ENCODE results near the gene CACNA2D2.

CACNA2D2 gene

DNA sequence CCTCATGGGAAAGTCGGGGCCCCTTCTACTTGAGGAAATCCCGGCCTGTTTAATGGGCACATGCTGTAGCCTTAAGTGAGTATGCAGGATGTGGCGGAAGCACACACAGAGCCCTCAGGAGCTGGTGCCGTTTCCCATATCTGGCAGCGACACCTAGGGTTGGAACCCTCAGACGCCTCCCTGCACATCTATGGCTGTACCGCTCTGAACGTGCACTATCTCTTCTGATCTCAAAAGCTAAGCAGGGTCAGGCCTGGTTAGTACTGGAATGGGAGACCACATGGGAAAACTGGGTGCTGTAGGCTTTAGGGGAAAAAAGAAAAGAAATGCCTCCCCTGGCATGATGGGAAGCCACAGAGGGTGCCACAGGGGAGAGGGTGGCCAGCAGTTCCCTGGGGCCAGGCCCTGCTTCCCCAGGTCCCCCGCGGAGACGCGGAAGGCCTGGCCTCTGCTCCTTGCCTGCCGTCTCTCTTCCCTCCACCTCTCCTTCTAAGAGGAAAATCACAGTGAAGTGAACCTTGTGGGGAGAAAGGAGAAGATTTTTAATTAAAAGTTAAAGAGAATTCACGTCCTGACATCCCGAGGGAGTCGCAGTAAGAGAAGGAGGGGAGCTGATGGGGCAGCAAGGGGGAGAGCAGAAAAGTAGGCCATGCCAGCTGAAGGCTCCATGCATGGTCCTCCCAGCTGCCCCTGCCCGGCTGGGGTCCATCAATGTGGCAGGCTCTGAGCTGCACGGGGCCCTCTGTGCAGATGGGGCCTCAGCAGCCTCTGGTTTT is 83.7 kb downstream of the CACNA2D2 start:
- DNase-seq = no peak

DNA sequence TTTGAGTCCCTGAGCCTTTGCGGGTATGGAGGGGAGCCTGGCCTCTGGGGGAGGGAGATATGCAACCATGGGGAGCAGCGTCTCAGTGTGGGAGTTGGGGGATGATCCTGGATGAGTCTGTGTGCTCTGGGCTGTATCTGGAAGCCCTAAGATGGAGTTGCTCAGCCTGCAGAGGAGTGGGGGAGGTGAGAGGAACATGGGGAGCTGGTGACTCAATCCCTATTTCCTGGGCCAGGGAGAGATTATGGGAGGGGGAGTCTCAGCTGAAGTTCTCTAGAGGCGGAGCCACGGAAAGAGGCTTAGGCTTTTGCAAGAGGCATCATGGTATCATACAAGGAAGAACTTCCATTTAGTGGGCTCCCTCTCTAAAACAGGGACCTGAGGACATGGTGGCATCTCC is 84.6 kb downstream of the CACNA2D2 start:
- peak; percentile 48 for DNase-seq

DNA sequence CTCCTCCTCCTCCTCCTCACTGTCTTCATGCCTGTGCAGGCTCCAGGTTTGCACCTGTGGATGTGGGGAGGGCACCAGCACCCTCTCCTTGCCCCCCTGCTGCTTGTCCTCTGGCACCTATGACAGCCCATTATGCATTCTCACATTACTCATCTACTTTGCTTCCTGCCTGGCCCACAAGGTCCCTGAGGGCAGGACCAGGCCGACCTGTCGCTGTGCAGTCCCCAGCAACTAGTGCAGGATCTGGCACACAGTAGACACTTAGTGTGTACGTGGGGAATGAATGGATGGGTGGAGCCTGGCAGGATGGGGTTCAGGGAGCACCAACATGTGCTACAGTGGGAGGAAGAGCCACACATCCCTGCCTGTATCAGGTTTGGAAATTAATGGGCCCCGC is 85.8 kb downstream of the CACNA2D2 start:
- DNase-seq = no peak

DNA sequence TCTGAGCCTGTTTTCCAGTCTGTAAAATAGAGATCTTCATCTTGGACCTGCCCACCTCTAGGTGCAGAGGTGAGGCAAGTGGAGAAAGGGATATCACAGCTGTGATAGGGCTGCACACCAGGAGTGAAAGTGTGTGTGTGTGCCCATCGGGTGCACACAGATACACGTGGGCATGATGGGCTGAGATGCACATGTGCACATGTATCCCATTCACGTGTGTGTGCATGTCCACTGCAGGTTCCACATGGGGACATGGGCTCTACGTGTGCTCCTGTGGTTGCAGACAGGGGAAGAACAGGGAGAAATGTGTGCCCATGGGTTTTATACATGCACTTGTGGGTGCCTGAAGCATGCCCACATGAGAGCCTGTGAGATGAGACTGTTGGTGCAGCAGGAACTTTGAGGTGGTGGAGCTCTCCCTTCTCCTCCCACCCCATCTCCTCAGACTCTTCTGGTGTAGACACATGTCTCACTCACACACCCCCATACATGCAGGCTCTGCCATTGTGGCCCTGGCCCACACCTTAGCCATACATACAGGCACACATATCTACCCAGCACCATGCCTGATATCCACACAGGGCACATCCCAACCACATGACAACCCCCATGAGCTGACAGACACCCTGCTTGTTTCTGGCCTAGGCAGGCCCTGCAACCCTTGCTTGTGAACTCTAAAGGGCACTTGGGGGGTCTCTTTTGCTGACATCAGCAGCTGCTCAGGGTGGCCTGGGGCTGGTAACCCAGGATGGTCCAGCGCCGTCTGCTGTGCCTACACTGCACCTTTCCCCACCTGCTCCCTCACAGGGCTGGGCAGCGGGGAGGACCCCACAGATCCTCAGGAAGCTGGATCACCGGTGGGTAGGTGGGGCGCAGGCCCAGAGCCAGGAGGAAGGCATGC is 86.4 kb downstream of the CACNA2D2 start:
- DNase-seq = no peak

DNA sequence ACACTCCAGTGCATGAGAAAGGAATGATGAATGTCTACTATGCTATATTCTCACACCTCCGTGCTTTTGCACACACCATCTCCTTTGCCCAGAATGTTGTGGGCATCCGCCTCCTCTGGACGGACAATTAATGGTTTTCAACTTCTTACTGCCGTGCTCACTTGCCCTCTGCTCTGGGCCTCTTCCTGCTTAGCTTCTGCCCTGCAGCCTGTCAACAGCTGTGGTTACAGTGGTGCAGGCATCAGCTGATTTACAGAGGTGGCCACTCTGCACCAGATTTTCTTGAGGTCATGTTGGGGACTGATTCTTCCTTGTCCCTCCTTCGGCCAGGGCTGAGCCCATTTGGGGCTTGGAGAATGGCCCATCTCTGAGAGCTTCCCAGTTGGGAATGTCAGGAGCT is 87.6 kb downstream of the CACNA2D2 start:
- DNase-seq = no peak

DNA sequence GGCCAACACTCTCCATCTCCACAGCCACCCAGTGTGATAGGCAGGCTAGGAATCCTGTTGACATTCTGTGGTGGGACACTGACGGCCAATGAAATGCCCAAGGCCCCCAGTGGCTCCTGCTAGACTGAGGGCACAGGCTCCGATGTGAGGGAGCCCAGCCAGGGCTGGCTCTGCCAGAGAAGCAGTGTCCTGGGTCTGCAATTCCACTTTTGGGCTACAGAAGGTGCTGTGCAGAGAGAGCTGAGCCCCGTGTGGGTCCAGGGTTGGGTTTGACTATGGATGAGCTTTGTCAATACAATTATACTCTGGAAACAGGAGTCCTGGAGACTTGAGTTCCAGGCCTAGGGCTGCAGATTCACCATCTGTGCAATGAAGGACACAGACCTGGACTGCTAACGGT is 88.4 kb downstream of the CACNA2D2 start:
- no peak for DNase-seq

DNA sequence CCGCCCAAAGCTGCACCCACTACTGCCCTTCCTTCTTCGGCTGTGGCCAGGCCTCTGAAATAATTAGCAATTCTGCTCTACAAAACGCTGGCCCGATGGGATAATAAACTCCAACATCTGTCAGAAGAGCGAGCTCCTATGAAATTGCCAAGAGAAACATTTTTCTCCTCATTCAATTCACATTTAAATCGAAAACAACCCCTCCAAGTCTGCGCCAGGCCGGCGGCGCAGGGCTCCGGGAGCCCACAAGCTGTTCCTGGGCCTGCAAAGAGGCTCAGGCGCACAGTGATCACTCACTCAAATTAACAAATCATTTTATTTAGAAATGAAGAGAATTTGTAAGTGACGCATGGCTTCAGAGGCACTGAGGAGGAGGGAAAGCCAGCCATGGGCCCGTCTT is 88.8 kb downstream of the CACNA2D2 start:
- DNase-seq = no peak

DNA sequence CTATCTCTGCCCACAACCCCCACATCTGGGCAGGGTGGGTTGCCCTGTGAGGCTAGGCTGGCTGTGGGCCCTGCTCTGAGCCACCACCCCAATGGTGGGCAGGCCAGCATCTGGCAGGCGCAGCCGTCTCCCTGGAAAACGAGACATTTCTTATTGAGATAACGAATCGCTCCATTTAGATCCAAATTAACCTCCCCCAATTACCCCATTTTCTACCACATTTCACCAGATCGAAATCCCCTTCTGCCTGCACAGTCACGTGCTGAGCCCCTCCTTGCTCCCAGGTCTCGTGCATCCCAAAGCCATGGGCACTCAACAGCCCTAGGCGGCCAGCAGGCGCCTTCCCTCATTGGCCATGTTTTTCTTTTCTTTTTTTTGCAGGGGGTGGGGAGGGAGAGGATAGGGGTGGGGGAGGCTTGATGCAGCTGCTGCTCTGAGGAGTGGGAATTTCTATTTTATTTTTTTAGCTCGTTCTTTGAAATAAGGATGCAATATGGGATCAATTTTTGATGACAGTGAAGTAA is 91.1 kb downstream of the CACNA2D2 start:
- no peak for DNase-seq

DNA sequence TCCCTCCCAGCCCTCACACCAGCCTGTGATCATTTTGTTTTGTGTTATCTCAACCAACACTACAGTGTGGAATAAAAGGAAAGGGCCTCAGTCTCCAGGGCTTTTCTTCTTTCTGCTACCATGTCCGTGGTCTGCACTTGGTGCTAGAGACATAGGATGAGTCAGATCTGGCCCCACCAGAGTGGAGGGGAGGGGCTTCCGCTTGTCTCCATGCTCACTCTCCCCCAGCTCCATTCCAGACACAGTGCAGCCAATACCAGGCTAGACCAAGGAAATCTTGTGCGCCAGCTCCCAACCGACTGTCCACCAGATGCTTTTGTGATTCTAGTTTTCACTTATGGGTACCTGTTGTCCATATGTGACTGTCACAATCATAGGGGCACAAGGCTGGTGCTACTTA is 92.2 kb downstream of the CACNA2D2 start:
- DNase-seq = no peak

DNA sequence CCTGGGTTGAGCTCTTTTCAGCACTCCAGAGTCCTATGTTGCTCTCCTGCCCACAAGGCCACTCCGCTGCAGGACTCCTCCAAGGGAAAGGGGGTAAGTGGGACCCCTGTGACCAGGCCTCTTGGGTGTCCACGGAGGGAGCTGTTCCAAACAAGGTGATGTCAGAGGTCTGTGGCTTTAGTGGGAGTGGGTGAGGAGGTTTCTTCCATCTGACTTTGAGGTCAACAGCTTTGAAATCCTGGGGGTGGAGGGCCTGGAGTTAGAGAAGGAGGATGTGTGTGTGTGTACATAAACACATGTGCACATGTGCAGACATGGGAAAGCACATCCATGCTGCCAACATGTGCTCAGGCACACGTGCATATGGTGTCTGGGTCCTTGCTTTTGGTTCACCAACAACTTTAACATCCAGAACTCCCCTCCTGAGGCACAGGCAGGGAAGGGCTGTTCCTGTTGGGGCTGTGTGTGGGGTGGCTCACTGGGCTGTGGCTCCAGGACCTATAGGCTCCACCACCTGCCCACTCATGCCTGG is 92.8 kb downstream of the CACNA2D2 start:
- DNase-seq = no peak

DNA sequence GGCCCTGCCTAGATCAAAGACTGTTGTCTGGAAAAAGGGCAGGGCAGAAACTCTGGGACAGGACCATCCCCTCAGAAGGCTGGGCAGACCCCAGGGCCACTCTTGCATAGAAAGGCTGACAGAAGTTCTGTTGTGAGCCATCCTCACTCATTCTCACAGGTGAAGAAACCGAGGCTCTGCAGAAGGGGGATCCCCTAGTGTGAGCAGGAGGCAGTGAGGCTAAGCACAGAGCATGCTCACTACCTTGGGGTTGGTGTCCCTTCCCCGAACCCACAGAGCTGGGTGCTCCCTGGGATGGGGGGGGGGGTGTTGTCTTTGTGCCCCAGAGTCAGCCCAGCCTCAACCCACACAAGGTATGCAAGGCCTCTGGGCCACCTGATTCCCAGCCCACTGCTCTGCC is 93.2 kb downstream of the CACNA2D2 start:
- DNase-seq = no peak

DNA sequence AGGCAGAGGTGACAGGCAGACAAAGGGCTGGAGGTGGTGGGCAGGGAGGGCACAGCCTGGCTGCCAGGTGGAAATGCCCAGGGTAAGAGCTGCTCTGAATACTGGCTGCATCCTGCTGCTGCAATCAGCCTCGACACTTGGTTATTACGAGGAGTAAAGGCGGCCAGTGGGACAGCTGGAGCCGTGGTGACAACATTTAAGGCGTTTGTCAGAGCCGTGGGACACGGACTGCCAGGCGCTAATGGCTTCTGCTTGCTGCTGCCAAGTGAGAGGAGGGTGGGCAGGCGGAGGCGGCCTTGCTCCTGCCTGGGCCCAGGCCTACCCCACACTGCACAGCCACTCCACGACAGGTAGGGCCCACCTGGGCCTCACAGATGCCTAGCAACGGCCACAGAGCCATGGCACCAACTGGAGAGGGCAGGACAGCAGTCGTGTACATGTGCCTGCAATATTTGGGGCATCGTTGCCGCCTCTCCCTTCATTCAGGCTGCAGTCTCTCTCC is 94.9 kb downstream of the CACNA2D2 start:
- no peak for DNase-seq

DNA sequence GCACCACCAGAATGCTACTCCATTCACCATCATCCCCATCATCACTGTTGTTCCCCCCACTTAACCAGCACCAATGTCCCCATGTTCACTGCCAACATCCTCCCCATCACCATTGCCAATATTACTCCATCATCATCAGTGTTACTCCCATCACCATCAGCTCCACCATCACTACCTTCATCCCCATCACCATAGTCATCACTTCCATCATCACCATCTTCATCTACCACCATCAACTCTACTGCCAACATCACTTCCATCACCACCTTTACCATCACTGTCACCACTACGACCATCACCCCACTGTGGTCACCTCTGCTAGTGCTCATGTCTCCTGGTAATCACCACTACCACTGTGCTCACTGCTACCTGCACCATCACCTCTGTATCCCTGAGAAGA is 96.9 kb downstream of the CACNA2D2 start:
- DNase-seq = no peak

DNA sequence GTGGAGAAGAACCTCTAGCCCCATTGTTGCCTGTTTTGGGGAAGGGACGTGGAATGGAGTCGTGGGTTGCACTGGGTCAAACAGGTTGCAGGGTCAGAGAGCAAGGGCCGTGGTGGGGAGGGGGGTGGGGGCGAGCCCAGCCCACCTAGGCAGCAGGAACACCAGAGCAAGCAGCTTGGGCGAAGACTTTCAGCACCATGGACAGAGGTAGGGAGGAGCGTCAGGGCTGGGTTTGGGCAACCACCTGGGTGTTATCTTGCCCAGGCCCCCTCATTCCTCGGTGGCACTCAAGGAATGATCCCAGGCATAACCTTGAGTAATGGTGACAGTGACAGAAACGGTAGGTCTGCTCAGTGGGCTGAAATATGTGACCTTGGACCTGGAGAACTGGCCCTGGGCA is 98.2 kb downstream of the CACNA2D2 start:
- no peak for DNase-seq

DNA sequence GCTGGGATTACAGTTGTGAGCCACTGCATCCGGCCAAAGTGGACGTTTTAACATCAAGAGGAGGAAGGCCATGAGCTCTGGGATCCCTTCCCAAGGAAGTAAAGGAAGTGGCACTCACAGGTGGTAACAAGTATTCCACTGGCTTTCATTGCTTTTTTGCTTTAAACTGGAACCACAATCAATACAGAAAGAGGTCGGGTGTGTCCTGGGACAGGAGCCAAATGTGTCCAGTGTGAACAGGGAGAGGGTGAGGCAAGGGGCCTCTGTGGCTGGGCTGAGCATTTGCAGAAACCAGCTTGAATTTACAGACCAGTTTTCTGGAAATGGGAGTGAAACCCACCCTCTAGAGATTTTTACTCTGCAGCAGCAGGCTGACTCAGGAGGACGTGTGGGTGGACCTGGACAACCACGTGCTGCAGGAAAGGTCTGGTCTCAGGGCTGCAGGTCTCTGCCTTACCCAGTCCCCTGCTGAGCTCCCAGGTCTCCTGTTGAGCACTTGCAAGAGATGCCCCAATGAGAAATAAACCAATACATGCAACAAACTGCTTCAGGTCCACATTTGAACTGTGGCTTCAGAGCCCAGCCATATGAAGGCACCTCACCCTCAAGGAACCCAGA is 101.3 kb downstream of the CACNA2D2 start:
- no peak for DNase-seq

DNA sequence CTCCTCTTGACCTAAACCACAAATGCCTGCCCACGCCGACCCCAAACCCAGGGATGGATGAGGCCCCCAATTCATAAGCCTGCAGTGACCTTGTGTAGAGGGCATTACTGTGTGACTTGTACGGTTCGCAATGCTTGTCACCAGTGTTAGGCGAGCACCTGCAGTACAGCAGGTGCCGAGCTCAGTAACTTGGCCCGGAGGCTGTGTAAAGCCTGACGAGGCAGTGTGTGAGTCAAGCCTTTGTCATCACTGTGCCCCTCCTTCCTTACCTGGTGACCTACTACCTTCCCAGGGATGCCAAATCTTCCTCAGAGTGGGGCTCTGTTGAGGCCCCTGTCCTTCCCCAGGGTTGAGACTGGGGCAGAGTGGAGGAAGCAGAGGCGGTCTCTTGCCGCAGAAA is 106.9 kb downstream of the CACNA2D2 start:
- DNase-seq = no peak

DNA sequence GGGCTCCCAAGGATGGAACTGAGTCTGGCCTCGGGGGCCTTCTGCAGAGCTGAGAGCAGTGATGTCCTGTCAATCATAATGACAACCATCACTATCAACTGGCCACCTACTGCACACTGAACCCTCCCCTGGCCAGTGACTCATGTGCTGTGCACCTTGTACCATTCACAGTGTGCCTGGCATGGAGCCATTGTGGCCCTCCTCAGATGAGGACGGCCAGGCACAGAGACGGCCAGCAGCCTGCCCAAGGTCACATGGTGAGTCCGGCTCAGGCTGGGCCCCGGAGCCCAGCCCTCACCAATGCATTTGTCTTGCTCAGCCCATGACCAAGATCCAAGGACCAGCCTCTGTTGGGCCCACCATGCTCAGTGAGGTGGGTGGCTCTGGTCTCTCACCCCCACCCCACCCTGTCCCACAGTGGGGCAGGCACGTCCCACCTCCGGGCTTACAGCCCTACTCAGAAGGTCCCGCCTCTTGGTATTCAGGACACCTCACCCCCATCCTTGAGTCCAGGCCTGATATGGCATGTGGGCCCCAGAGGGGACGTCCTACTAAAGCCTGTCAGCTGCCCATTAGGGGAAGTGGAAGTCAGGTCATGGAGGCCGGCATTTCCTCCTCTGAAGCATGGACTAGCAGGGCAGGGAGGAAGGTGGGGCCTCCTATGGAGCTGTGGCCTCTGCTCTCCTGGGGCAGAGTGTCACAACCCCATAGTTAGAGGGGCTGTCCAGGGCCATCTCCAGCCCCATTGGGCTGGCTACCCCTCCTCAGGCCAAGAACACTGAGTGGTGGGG is 108.2 kb downstream of the CACNA2D2 start:
- no peak for DNase-seq

DNA sequence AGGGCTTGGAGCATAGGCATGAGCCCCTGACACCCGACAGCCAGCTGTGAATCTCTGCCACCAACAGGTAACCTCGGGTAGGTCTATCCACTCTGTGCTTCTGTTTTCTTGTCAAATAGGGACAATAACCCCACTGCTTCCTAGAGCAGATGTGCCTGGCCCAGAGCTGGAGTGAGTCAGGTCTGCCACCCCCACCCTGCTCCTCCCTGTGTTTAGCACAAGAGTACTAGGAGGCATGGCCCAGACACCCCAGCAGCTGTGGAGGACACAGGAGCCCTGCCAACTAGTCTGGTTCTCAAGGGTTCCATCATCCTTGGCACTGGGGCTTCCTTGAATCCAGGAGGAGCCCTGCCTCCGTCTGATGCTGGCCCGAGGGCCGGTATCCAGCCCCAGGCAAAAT is 110.4 kb downstream of the CACNA2D2 start:
- no peak for DNase-seq

DNA sequence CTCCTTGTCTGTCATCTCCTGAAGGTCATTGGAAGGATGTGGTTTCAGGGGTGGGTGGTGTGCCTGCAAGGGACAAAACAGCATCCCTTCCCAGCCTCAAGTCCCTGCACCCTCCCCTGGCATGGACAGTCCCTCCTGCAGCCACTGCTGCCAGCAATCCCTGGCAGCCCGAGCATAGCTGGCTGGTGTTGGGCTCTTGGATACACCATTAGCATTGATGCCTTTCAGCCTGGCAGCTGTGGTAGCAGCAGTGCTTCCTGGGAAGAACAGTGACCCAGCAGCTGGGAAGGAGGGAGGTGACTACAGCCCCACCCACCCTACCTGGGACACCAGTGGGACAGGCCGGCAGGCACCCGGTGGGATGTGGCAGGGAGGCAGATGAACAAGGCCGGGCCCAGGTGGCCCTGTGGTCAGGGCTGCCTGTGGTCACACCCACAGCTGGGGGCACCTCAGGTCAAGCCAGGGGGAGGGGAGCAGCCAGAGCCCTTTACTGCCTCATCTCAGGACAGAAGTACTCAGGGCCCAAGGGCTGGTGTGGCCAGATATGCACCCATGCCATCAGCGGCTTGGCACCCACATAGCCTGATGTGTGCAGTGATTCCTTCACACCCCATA is 111.2 kb downstream of the CACNA2D2 start:
- no peak for DNase-seq

DNA sequence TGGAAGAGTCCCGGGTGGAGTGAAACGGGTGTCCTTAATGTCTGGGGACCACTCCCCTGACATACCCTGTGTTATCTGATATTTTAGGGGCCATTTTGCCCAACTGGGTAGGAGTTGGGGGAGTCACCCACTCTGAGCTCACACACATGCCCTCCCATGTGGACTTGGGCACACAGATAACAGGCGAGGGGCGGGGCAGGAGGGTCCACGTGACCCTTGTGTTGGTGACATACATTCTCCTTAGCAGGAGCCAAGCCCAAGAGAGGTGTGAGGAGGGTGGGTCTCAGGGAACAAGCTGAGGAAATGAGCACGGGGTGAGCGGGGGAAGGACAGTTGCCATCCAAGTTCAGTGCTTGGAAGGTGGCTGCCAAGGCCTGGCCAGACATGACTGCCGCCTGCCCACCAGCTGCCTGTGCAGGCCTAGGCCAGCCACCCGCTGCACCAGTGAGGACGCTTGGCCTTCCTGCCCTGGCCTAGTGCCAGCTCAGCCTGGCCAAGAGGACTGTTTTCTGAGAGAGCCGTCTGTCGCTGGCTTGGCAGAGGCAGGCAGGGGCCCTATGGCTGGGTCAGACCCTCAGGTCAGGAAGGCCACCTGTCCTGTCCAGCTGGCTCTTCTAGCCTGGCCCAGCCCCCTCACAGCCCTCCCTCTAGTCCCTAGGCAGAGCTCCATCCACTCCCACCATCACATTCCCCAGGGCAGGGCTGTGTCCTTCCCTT is 112.8 kb downstream of the CACNA2D2 start:
- DNase-seq = no peak

DNA sequence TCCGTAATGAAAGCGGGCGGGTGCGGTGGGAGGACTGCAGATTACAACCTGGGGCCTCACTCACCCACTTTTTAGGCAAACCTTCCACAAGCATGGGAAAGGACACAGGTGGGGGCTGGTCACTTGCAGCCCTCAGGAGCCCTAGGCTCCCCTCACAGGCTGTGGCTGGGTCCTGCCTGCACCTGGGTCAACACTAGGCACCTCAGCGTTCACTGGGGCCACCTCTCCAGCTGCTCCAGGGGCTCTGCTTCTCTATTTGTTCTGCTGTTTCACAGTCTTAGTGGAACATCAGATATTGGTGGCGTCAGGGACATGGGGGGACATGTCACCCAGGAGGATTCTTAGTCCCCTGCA is 114.0 kb downstream of the CACNA2D2 start:
- no peak for DNase-seq
